Left ventricle myocardium inferior (tissue), 1 donor: ENCODE measurements around the gene NME1. TPM values are rescaled to one million over a fixed set of nuclear protein-coding genes. Genes with fewer than 3 reads are reported as not detected.
"Not testable (repeated sequence)": the region's sequence is repeated elsewhere in the genome, so short reads cannot be mapped to it uniquely, and the experiment has no call there.

ENCODE experiments used
- DNase-seq: peaks from one replicate; pipeline ENCODE4 v3.0.0-alpha.2; 2020
- H3K27ac ChIP-seq: fragments of 200-600 bp; replicated peaks from 2 replicates; pipeline ENCODE4 v1.8.0; 2021
- H3K27me3 ChIP-seq: fragments of 200-600 bp; 2 replicates; pipeline ENCODE4 v1.8.0; 2021; ENCODE audit warnings: low read depth
- H3K36me3 ChIP-seq: fragments of 200-600 bp; 2 replicates; pipeline ENCODE4 v1.8.0; 2021
- H3K4me1 ChIP-seq: fragments of 200-600 bp; 2 replicates; pipeline ENCODE4 v1.8.0; 2021
- H3K4me3 ChIP-seq: fragments of 200-600 bp; 2 replicates; pipeline ENCODE4 v1.8.0; 2021; ENCODE audit warnings: mild to moderate bottlenecking, moderate library complexity
- H3K9me3 ChIP-seq: fragments of 200-600 bp; replicated peaks from 2 replicates; pipeline ENCODE4 v1.8.0; 2021
- intact Hi-C: fragments of 100-400 bp; cut with micrococcal nuclease; formaldehyde crosslinking; loops from one replicate; pipeline ENCODE4 v1.11.0; 2022
- total RNA-seq: library from RNA; stranded (reverse); fragmentation: NEBNext Ultra II Directional; extraction: Animal tissue kit (Norgen Biotek cat#: 25700); gene quantifications from one replicate; pipeline ENCODE4 v1.2.1, GENCODE V29; 2021
- TF ChIP-seq, protein P1 (sequence below): fragments of 200-600 bp; IDR thresholded peaks from 2 replicates; pipeline ENCODE4 v1.8.0; 2021; ENCODE audit warnings: antibody characterized with exemption, mild to moderate bottlenecking, borderline replicate concordance
- donor health status: DM: no; HTN: yes; CAD: no; lungs with severe emphysema.

NME1 gene
- total RNA-seq, 1 donor from 2014 or later = 18.9 TPM

DNA sequence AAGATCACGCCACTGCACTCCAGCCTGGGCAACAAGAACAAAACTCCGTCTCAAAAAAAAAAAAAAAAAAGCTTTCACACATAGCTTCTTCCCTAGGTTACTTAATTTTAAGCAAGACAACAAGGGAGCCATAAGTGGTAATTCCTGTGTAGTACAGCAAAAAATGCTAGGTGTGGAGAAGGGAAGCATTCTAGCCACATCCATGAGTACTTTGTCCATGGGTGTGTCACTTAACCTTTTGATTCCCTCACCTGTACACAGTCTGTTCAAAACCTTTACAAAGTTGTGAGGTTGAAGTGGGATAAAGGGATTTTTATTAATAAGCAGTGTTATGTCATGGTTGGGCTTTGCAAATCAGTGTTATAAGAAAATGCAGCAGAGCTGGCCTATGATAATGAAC is 17.4 kb downstream of the NME1 start:
- intact Hi-C loops = no loop called here
- TF ChIP-seq, protein P1, sequence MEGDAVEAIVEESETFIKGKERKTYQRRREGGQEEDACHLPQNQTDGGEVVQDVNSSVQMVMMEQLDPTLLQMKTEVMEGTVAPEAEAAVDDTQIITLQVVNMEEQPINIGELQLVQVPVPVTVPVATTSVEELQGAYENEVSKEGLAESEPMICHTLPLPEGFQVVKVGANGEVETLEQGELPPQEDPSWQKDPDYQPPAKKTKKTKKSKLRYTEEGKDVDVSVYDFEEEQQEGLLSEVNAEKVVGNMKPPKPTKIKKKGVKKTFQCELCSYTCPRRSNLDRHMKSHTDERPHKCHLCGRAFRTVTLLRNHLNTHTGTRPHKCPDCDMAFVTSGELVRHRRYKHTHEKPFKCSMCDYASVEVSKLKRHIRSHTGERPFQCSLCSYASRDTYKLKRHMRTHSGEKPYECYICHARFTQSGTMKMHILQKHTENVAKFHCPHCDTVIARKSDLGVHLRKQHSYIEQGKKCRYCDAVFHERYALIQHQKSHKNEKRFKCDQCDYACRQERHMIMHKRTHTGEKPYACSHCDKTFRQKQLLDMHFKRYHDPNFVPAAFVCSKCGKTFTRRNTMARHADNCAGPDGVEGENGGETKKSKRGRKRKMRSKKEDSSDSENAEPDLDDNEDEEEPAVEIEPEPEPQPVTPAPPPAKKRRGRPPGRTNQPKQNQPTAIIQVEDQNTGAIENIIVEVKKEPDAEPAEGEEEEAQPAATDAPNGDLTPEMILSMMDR = no peak
- no peak for DNase-seq
- no peak overlapping the region for H3K27ac ChIP-seq
- peaks cover 19% of the 10 kb centered on the region for H3K4me1 ChIP-seq
- peaks cover 64% of the 10 kb centered on the region for H3K36me3 ChIP-seq
- H3K4me3 ChIP-seq = no peak overlapping the region
- H3K9me3 ChIP-seq = no peaks in the 10 kb centered on the region
- H3K27me3 ChIP-seq = no peaks in the 10 kb centered on the region

DNA sequence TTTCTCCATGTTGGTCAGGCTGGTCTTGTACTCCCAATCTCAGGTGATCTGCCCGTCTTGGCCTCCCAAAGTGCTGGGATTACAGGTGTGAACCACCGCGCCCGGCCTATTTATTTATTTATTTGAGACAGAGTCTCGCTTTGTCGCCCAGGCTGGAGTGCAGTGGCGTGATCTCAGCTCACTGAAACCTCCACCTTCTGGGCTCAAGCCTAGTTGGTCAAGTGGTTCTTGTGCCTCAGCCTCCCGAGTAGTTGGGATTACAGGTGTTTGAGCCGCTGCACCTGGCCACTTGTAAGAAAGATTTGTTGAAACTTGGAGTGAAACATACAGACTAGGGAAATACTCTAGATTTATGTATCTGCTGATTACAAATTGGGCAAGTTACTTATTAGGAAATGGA is 18.7 kb downstream of the NME1 start:
- H3K36me3 ChIP-seq = peaks cover 64% of the 10 kb centered on the region
- H3K4me3 ChIP-seq, DNase-seq, H3K9me3 ChIP-seq, H3K27me3 ChIP-seq, H3K4me1 ChIP-seq, H3K27ac ChIP-seq, intact Hi-C loops: not testable (repeated sequence)

DNA sequence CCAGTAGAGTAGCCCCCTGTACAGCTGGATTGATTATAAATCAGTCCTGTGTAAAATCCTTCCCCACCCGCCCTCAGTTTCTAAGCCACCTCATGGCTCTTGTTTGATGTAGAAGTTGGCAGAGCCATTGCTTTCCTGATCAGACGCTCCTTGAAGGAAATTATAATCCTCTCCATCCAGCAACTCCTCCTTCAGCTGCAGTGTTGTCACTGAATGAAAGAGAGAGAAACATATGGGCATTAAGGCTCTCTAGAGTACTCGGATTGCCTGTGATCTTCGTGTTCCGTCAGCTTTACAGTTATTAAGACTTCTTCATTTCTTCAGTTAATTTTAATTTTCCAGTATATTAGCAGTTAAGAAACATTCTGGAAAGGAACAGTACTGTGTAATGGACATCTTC is 27.1 kb downstream of the NME1 start:
- H3K27ac ChIP-seq = no peak overlapping the region
- H3K4me3 ChIP-seq = no peak overlapping the region
- no peaks in the 10 kb centered on the region for H3K4me1 ChIP-seq
- H3K27me3 ChIP-seq = no peaks in the 10 kb centered on the region
- no peaks in the 10 kb centered on the region for H3K9me3 ChIP-seq
- TF ChIP-seq, protein P1 = no peak
- peaks cover 45% of the 10 kb centered on the region for H3K36me3 ChIP-seq
- DNase-seq = no peak
- intact Hi-C loops = no loop called here

DNA sequence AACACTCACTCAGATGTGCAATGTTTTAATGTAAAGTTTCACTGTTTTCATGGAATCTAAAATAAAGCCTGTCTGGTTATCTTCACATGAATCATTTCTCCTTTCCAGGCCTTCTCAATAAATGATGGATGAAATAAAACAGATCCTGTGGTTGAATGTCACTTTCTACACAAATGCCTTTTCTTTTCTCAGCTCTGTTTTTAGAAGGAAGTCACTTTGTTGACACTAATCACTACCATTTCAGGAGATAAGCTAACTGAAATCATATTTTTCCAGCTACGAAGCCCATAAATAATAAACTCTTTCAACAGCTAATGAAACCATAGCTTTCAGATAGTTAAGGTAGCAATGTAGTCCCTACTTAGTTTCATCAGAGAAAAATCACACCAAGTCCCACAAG is 30.8 kb downstream of the NME1 start:
- H3K4me3 ChIP-seq = no peak overlapping the region
- no peak overlapping the region for H3K27ac ChIP-seq
- TF ChIP-seq, protein P1 = no peak
- H3K9me3 ChIP-seq = no peaks in the 10 kb centered on the region
- peaks cover 73% of the 10 kb centered on the region for H3K36me3 ChIP-seq
- H3K4me1 ChIP-seq = no peaks in the 10 kb centered on the region
- no peak for DNase-seq
- H3K27me3 ChIP-seq = no peaks in the 10 kb centered on the region
- intact Hi-C loops = no loop called here

DNA sequence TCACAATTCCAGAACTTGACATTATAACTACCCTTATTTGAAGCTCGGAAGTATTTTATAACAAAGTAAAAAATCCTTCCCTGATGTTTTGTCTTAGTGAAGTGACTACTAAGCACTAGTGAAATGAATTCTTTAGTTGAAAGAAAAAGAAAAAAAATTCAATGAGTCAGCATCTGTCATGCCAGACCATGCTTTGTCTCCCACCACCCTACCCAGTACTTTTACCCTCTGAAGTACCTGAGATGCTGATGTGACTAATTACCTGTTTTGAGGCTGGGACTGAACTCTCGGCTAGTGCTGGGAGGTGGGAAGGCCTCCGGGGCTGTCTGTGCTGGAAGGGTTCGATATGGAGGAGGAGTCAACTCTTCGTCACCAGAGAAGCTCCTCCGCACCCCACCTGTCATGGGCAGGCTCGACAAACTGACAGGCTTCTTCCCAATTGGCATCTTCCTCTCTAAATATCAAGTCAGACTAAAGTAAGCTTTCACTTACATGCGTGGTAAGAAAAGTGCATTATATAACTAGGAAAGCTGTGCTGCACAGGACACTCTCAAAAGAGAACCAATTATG is 32.5 kb downstream of the NME1 start:
- Histone ChIP-seq H3K4me3 (no peak overlapping the region), H3K27me3 (no peaks in the 10 kb centered on the region), H3K4me1 (no peaks in the 10 kb centered on the region), H3K36me3 (peaks cover 86% of the 10 kb centered on the region), H3K9me3 (no peaks in the 10 kb centered on the region), H3K27ac (no peak overlapping the region)
- intact Hi-C loops = no loop called here
- no peak for DNase-seq
- TF ChIP-seq, protein P1 = no peak

DNA sequence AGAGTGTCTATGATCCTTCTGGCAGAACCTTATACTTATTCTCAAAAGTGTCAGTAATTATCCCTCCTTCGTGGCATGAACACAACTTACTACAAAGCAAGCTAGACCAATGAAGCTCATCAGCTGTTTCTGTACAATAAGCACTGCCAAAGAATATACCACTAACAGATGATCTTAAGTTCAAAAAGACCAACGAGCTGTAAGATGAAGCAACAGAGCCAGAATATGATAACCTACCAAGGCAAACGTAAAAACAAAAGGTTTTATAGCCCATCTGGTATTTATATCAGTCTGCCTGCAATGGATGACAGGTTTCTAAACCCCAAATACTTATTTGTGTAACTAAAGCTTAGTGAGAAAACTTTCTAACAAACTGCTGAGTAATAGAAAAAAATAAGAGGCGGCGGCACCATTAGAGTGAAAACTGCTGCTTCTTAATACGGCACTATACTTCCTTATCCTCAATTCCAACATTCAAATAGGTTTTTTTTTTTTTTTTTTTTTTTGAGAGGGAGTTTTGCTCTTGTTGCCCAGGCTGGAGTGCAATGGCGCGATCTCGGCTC is 35.0 kb downstream of the NME1 start:
- no peaks in the 10 kb centered on the region for H3K9me3 ChIP-seq
- peaks cover 89% of the 10 kb centered on the region for H3K36me3 ChIP-seq
- no peak overlapping the region for H3K4me3 ChIP-seq
- H3K27ac ChIP-seq = no peak overlapping the region
- TF ChIP-seq, protein P1 = no peak
- no peaks in the 10 kb centered on the region for H3K4me1 ChIP-seq
- intact Hi-C loops = no loop called here
- H3K27me3 ChIP-seq = no peaks in the 10 kb centered on the region
- DNase-seq = no peak
